GM10266 (cell line): ENCODE measurements around the gene ZW10.
"Not testable (repeated sequence)": the region's sequence is repeated elsewhere in the genome, so short reads cannot be mapped to it uniquely, and the experiment has no call there.

ENCODE experiments used
- DNase-seq: peaks from one replicate; pipeline ENCODE4 v3.0.0; 2012; ENCODE audit errors: extremely low spot score
- TF ChIP-seq, protein P1 (sequence below): IDR thresholded peaks from 2 replicates; pipeline ENCODE4 v1.5.1; 2012; ENCODE audit warnings: mild to moderate bottlenecking, low read depth; ENCODE audit not compliant: control insufficient read depth, insufficient read depth; ENCODE audit errors: missing control alignments

ZW10 gene

DNA sequence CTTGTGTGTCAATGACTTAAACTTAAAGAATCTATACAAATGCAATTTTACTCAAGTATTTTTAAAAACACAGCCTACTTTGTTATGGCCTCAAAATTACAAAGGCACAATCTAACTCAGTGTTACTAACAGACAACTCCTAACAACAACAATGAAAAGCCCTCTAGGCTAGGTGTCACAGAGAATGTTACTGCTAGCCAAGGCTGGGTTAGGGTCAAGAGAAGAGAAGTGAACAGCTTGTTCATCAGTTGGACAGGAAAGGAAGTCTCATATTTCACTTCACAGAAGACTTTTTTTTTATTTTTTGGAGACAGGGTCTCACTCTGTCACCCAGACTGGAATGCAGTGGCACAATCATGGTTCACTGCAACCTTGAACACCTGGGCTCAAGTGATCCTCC is 32.1 kb upstream of the ZW10 start:
- DNase-seq: no peak
- TF ChIP-seq, protein P1, sequence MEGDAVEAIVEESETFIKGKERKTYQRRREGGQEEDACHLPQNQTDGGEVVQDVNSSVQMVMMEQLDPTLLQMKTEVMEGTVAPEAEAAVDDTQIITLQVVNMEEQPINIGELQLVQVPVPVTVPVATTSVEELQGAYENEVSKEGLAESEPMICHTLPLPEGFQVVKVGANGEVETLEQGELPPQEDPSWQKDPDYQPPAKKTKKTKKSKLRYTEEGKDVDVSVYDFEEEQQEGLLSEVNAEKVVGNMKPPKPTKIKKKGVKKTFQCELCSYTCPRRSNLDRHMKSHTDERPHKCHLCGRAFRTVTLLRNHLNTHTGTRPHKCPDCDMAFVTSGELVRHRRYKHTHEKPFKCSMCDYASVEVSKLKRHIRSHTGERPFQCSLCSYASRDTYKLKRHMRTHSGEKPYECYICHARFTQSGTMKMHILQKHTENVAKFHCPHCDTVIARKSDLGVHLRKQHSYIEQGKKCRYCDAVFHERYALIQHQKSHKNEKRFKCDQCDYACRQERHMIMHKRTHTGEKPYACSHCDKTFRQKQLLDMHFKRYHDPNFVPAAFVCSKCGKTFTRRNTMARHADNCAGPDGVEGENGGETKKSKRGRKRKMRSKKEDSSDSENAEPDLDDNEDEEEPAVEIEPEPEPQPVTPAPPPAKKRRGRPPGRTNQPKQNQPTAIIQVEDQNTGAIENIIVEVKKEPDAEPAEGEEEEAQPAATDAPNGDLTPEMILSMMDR: no peak

DNA sequence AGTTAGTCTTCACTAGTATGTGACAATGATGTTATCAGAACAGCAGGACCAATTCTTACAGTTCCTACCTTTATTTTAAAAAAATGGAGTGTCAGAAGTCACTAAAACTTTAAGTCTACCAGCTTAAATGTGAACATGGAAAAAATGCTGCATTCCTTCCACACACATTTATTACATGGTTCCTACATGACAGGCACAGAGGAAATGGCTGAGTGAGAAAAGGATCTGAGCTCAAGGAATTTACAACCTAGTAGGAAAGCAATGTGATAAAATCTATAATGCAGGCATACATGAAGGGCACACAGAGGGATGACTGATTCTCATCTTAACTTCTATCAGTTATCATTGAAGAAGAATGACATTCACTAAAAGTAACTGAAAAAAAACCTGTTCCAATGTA is 29.1 kb upstream of the ZW10 start:
- TF ChIP-seq, protein P1: no peak

DNA sequence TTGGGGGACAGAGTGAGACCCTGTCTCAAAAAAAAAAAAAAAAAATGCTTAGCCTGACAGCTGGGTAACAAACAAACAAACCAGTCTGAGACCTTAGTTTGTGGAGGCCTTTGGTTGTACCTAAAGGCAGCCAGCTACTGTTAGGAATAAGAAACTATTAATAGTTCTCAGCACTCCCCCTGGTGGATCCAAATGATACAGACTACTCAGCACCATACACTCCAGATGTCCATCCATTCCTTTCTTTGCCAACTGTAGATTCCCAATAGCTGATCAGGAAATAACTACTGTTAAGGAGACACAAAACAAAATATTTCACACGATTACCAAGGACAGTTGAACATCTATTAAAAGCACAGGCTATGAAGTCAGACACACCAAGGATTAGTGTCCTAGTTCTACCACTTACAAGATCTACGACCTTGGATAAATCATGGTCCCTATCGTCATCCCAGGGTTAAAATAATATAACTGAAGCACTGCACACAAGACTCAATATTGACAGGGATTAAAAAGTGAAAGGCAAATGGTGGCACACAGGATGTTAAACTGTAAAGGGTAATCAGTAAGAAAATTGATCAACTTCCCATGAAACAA is 23.3 kb upstream of the ZW10 start:
- TF ChIP-seq, protein P1: peak; percentile 49
- DNase-seq: peak; percentile 50

More for the DNA sequence above, 29.1 kb upstream of the ZW10 start:
- no peak for DNase-seq

DNA sequence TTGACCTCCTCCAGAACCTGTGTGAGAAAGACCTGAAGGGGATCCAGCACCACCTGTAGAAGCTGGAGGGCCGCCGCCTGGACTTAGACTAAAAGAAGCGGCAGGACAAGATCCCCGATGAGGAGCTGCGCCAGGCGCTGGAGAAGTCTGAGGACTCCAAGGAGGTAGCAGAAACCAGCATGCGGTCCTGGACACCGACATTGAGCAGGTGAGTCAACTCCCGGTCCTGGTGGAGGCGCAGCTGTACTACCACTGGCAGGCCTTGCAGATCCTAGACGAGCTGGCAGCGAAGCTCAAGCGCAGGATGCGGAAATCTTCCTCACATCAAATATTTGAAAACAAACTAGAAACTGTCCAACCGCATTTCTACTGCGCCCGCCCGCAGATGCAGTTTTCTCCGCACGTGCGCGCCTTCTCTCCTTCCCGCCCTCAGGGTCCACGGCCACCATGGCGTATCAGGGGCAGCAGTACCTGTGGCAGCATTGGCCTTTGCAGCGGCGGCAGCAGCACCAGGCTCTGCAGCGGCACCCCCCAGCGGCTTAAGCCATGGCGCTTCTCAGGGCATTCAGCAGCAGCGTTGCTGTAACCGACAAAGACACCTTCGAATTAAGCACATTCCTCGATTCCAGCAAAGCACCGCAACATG is 16.3 kb upstream of the ZW10 start:
- TF ChIP-seq, protein P1: no peak
- DNase-seq: no peak

DNA sequence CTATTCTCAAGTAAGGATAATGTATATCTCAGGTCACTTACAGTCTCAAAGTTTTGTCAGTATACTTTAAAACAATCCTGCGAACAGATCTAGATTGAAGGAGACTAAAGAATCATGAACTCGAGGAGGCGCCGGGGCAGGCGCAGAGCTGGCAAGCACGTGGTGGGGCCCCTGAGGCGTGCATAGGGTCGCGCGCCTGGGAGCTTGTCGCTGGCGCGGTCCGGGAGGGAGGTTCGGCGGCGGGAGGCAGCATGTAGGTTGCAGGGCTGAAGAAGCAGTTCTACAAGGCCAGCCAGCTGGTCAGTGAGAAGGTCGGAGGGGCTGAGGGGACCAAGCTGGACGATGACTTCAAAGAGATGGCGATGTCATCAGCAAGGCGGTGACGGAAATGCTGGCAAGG is 15.5 kb upstream of the ZW10 start:
- not testable (repeated sequence) for DNase-seq

DNA sequence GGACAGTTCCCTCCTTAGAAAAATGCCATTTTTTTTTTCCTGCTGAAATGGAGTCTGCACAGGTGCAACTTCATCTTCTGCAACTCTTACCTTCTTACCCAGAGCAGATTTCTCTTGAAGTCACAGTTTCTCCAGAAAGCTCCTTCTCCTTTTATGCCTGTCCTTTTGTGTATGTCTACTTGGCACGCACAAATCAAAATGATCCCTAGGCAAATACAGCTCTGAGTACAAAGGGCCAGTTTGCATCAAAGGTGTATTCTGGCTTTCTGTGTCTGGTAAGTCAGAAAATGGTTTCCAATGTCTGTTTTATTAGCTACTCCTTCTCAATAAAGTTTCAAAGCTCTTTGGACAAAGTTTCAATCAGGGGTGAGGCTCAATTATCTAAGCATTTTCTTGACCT is 8.6 kb upstream of the ZW10 start:
- TF ChIP-seq, protein P1: no peak
- DNase-seq: no peak

DNA sequence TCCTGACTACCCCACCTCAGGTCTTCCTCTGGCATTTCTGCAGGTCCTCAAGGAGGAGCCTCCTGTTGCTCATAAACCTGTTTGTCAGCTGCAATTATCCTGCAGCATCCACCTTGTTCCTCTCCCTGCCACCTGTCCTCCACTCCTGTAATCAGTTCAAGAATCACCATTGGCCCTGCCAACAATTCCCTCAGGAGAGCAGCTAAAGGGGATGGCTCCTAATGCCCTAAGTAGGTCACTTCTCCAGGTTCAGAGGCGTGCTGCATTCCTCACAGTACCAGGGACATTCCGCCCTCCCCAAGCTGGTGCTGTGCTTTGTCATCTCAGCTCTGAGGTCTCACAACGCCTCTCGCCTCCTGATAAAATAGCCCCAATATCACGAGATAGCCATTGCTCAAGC is 8.2 kb upstream of the ZW10 start:
- TF ChIP-seq, protein P1: no peak
- no peak for DNase-seq
